ENCODE results near the gene EFCAB10. TPM values are rescaled to one million over a fixed set of nuclear protein-coding genes. Genes with fewer than 3 reads are reported as not detected.
A peak's percentile ranks its signal among the peaks of the same experiment; 100 is the strongest.

EFCAB10 gene, protein sequence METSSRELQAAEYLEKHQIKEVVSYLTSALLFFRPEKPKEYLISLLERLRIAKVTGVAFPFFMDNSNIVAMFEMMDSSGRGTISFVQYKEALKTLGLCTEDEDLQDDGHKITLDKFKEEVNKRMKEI
- total RNA-seq = not detected

DNA sequence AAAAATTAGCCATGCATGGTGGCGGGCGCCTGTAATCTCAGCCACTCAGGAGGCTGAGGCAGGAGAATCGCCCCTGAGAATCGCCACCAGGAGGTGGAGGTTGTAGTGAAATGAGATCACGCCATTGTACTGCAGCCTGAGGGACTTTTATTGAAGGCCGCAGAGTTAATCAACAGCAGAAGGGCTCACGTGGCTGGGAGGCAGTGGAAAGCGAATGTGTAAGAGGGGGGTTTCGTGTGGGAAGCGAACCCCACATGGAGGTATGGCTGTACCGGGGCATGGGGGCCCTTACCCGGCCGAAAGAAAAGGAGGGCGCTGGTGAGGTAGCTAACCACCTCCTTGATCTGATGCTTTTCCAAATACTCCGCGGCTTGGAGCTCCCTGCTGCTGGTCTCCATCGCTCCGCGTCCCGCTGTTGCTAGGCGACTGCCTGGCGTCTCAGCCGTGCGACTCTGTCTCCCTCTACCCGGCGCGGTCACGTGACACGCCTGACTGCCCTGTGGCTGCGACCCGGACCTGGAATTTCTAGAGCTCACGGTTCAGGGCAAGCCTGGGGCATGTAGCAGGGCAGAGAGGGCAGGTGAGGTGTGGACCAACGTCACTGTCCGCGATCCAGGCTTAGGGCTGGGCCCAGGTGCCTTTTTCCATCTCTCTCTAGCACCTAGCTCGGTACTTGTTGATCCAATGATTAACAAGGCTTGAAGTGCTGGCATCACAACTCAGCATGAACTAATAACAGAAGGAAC, at the start of gene EFCAB10:
Gene EFCAB10, minus strand, starts transcription at position 428 of the 746 bp plus-strand sequence. Its CDS starts 30 bp downstream, at position 398.
- DNase-seq = no peak

DNA sequence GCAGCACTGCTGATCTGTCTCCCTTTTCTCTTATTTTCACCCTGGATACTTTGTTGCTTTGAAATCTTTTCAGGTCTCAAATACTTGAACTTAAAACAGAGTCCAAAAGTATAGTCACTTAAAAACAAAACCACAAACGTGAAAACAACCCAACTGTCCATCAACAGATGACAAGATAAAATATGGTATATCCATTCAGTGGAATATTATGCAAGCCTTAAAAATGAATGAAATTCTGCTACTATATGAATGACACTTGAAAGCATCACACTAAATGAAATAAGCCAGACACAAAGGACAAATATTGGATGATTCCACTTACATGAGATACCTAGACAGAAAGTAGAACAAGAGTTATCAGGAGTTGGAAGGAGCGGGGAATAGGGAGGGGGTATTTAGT, 44.7 kb upstream of the EFCAB10 start:
- no peak for DNase-seq

DNA sequence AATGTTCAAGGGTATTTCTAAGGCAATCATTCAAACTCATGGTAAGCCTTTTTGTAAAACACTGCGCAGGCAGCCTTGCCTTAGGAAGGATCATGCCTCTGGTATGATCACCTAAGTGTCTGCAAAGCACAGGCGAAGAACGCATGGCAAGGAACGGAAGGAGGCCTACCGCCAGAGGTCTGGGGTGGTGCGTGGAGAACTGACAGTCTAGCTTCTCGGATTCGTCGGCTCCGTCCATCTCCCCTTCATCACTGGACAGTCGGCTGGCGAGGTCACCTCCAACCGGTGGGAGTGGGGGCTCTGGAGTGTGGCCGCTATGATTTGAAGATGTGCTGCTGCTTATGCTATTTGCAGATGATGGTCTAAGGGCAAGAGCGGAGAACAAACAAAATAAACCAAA, 42.6 kb upstream of the EFCAB10 start:
- no peak for DNase-seq

DNA sequence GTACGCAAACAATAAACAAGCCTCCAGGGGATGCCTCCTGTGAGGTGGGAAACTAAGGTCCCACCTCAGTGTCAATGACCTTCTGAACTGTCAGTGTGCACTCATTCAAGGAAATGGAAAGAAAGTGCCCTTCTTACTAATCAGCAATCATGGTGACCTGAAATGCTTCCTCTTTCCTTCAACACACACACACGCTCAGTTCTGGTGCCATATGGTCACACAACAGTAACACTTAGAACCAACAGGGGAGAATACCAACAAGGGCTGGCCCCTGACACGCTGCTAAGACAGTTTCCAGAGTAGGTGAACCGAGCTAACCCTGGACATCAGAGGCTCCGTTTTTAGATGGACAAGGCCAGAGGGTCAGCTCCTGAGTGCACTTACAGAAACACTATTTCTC, 42.1 kb upstream of the EFCAB10 start:
- DNase-seq = no peak

DNA sequence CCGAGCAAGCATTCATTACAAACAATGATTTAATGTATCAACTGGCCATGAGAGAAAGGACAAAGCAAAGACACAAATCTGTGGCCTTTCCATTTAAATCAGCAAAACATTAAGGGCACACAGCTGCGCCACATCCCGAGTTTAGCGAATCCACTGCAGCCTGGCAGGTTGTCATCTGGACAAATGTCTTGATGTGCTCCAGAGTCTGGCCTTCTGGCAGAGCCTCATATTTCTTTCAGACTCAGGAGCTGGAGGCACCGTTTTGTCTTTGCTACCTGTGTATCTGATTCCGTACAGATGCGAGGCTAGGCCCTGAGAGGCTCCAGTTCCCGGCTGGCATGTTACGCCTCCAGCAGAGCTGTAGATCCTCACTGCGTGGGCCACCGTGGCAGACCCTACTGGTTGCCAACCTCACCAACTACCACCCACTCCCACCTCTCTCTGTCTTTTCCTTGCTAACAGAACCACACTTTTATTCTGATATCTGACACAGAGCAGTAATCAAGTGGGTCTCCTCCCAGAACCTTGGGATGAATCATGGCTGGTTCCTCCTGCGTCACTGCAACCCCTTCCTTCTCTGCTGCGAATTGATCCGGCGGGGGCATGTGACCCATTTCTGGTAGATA, 40.9 kb upstream of the EFCAB10 start:
- no peak for DNase-seq

DNA sequence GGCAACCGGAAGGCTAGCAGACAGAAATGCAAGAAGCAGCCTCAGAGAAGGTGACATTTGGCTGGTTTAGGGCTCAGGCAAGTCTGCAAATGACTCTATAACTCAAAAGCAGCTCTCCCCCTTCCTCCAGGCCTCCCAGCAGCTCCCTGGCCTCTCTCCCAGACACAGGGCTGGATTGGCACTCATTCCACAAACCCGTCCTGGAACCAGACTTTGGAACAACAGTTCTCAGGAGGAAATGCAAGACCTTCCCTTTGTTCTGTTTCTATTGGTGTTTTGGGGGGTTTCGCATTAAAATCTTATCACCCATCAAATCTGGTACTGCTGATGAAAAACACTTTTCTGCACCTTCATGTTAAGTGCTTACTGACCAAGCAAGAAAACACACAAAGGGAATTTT, 40.3 kb upstream of the EFCAB10 start:
- peak; percentile 64 for DNase-seq

DNA sequence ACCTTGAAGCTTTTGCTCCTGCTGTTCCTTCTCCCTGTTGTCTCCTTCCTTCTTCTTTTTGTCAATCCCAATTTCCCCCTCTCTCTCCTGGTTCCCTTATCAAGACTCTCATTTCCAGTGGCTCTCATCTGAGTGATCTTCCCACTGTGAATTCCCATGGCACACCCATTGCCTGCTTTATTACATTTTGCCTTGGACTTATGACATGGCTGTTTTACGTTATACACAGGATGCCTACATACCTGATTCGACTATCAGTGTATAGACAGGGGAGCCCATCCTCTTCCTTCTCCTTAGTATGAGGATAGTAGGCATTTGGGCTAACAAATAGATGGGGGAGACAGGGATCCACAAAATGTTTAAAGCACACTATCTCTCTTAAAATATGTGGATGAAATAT, 39.9 kb upstream of the EFCAB10 start:
- no peak for DNase-seq

DNA sequence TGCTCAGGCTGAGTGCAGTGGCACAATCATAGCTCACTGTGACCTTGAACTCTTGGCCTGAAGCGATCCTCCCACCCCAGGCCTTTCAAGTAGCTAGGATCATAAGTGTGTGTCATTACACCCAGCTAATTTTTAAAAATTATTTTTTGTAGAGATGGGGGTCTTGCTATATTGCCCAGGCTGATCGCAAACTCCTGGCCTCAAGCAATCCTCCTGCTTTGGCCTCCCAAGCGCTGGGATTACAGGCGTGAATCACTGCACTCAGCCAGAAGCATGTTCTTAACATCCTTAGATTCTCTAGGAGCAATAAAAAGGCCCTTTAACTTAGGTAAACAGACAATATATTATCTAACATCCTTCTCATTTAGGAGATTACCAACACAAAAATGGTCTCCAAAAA, 38.3 kb upstream of the EFCAB10 start:
- no peak for DNase-seq

DNA sequence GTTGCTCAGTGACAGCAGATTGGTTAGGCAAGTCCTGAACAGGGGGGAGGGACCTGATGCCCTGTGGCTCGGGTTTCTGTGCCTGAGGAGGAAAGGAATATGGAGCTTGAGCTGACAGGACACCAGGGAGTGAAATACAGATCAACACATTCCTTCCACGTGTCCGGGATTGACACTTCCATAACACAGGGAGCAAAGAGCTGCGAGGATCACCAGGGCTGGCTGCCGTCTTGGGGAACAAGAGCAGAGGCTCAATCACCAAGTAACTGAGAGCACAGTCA, 36.7 kb upstream of the EFCAB10 start:
- no peak for DNase-seq

DNA sequence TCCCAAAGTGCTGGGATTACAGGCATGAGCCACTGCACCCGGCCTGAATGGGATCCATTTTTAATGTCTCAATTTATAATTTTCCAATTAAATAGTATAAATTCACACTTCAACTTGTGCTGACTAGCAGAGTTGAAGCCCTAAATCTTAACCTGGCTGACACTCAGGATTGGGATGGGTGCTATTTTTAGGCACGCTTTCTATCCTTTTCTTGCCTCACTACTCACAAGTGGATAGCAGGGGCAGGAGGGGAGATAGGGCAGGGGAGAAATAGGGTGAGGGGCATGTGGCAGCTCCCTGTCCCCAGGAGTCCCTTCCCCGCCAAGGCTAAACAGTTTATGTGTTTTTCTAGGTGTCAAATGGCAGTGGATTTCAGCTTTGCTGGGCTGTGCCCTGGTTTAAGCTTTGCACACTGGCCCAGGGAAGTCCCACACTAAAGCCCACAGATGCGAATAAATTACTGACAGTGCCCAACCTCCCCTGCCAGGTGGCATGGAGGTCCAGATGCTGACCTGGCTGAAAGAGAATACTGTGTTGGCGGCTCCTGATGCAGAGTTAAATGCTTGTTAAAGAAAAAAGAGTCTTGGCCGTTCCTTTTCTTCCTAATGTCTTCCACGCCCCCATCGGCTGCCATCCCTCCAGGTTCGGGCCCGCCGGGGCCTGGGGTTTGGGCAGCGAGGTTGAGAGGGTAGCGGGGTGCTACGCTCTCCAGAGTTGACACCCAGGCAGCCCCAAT, 36.2 kb upstream of the EFCAB10 start:
- no peak for DNase-seq

DNA sequence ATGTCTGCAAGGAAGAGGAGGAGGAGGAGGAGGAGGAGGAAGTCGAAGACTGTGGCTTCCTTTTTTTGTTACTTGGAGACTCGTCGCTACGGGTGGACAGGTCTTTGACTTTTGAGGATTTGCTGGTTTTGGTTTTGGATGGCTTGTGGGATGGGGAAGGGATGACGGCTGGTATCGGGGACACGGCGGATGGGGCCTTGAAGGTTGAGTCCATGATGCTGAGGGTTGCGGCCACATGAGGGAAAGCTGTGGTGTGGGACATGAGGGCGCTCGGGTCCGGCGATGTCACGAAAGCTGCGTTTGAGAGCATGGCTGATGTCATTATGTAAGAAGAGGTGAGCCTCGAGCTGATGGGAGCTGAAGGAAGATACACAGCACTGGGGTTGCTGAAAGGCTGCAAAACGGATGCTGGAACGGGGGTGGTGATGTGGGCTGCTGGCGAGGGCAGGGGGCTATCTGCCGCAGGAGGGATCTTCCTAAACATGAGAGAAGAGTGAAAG, 33.1 kb upstream of the EFCAB10 start:
- DNase-seq = no peak

DNA sequence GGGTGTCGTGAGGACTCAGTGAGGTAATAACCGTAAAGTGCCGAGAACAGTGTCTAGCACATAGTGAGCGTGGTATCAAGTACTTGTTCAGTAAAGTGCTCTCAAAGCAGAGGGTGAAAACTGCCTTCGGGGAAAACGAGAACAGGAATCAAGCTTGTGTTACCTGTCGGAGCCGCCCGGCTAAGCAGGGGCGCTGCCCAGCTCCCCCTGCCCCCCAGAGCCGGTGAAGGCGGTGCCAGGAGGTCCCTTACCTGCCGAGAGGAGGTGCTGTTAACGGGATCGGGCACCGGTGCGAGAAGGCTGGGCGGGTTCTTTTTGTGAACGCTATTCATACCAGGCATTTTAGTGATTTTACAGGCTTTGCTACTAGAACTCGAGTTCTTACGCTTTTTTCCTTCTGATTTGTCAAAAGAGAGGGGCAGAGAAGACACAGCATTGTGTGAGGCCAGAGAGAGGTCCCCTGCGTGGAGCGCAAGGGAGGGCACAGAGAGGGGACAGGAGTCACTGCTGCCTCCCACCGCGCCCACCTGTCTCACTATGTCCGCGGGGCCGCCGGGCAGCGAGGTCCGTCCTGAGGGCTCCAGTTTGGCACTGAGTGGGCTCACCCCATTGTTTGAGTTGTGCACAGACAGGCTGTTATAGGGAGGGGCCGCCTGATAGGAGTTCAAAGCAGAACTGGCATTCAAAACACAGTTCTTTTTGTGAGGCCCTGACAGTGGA, 32.5 kb upstream of the EFCAB10 start:
- DNase-seq = no peak

DNA sequence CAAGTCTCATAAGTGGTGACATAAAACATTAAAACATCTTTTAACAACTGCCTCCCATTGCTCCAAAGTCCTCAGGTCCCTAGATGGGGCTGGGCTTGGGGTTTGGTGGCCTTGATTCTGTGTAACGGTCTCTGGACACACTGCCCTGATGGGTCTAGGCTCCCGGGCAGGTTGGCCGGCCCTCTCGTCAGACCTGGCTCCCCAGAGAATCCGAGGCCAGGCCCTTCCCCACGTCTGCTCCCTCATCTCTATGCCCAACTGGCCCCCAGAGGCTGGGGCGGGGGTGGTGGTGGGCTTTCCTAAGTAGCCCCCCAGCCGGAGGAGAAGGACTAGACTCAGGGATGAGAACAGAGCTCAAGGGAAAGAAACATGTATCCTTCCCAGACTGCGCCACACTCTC, 31.5 kb upstream of the EFCAB10 start:
- DNase-seq = no peak

DNA sequence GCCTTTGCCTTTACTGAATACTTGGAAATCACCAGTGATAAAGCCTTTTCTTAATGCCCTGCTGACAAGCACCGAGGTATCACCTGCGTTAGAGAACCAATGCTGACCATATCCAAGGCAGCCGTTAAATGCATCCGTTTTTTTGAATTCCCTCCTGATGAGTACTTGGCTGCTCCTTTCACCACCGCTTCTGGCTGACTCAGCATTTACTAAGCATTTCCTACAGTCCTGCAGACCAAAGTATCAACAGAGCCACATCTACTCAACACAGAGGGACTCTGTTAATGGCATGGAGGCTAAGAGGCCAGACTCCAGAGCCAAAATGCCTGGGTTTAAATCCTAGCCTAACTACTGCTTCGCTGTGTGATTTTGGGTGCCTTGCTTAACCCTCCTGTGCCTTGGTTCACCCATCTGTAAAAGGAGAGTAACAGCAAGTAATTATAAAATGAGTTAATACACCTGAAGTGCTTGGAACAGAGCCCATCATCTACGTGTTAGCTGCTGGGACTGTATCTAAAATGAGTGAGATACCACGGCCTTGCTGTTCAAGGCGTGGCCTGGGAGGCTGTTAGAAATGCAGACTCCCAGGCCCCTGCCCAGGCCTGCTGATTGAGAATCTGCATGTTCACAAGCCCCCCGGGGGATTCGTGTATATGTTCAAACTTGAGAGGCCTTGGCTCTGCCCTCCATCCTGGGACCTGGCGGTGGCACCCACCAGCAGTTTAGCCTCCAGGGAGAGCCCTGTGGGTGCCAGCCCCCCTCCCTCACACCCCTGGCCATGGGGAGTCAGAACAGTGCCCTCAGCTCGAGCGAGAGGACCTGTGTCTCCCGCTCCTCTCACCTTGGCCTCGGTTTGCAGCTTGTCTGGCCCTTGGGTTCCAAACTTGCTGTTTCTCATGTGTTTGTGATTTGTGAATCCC, 30.8 kb upstream of the EFCAB10 start:
- no peak for DNase-seq

DNA sequence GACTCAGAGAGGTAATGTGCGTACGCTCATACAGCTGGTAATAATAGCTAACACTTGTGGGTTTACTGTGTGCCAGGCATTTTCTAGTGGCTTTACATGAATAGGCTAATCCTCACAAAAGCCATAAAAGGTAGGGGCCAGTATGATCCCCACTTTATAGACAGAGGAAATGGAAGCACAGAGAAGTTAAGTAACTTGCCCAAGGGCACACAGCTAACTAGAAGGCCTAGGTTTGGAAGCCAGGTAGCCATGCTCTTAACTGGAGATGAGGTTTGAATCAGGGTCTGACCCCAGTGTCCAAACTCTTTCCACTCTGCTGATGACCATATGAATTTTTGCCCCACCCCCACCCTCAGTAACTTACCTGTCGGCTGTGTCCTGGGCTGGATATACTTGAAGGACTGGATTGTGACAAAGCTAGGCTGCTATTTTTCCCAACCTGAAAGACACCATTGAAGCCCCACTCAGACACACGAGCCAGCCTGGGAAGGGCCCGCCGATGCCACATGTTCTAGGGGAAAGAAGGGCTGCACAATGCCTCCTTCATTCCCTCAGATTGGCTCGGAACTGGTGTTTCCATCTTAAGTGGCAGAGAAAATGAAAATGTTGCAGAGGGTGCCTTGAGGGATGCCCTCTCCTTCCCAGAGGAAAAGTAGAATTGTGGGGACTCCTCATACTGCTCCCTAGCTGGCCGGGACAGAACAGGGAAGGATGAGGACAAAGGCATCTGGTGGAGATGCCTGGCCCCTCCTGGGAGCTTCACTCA, 29.1 kb upstream of the EFCAB10 start:
- DNase-seq = no peak

DNA sequence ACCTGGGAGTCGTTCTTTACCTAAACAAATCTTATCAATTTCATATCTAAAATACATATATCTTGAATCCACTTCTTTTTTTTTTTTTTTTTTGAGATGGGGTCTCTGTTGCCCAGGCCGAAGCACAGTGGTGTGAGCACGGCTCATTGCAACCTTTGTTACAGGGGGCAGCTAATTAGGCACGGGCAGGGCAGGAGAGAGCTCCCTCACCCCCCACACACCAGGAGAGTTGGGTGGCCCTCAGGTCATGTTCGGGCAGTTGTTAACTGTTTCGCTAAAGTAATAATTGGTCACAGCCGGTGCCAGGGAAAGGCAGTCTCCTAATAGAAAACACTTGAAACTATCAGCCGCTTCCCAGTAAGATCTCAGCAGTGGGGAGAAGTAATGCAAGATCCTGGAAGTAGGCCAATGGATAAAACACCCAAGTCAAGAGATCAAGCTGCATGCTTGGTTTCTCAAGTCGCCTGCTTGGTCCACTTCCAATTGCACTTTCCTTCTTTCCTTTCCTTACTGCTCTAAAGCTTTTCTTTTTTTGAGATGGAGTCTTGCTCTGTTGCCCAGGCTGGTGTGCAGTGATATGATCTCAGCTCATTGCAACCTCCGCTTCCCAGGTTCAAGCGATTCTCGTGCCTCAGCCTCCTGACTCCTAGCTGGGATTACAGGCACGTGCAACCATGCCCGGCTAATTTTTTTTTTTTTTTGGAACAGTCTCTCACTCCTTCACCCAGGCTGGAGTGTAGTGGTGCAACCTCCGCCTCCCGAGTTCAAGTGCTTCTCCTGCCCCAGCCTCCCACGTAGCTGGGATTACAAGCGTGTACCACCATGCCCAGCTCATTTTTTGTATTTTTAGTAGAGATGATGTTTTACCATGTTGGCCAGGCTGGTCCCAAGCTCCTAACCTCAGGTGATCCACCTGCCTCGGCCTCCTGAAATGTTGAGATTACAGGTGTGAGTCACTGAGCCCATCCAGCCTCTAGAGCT, 21.3 kb upstream of the EFCAB10 start:
- no peak for DNase-seq

DNA sequence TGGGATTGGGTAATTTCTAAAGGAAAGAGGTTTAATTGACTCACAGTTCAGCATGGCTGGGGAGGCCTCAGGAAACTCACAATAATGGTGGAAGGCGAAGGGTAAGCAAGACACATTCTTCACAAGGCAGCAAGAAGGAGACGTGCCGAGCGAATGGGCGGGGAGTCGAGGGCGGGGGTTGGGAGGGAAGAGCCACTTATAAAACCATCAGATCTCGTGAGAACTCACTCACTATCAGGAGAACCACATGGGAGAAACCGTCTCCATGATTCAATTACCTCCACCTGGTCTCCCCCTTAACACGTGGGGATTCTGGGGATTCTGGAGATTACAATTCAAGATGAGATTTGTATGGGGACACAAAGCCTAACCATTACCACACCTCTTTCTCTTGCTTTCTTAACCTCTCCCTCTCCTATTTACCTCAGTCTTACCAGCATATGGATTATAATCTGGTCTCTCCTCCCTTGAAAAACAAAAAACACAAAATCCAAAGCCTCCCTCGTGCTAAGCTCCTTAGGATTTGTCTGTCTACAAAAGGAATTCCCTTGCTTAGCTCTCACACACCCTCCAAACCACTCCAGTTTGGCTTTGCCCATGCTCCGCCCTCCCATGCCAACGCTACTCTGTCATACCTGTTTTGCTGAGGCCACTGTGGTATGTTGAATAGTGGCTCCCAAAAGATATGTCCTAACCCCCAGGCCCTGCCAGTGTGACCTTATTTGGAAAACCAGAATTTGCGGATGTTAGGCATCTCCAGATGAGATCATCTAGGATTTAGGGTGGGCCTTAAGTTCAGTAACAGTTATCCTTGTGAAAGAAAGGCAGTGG, 19.6 kb upstream of the EFCAB10 start:
- no peak for DNase-seq

DNA sequence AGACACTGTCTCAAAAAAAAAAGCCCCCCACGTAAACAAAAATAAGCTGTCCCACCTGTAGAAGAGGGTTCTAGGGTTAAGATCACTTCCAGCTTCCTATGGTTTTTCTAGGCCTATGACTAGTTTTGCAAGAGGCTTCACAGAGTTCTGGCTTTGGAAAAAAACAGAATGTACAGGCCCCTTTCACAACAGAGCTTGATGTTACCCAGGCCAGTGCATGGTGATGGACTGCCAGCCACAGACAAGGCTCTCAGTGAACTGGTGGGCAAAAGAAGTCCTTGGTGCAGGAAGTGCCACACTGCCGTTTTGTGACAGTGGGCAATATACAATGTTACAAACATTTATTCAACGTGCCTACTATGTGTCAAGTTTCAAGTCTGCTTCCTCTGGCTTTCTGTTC, 18.3 kb upstream of the EFCAB10 start:
- no peak for DNase-seq

Measured in skin of body (tissue), 2 donors.